Activated naive CD8-positive, alpha-beta T cell treated with anti-CD3 and anti-CD28 coated beads, Interleukin-2, amount 50 U/mL, for 16 hours (primary cell): ENCODE data around the gene JPT2.

Source experiments
- DNase-seq: peaks from one replicate; pipeline ENCODE4 v3.0.0-alpha.2; 2020; ENCODE audit warnings: low read depth, low spot score

The JPT2 gene

DNA sequence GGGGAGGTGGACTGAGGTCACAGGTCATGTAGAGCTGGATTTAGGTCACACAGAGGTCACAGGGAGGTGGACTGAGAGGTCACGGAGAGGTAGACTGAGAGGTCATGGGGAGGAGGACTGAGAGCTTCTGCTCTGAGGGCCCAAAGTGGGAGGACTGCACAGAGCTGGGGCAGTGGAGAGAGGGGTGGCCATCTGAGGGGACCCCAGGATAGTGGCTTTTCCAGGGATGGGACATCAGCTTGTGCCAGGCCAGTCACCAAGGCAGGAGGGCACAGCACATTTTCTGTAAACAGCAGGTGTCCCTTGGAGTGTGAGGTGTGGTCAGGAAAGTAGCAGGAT lies 26.1 kb upstream of the JPT2 start:
- no peak for DNase-seq

DNA sequence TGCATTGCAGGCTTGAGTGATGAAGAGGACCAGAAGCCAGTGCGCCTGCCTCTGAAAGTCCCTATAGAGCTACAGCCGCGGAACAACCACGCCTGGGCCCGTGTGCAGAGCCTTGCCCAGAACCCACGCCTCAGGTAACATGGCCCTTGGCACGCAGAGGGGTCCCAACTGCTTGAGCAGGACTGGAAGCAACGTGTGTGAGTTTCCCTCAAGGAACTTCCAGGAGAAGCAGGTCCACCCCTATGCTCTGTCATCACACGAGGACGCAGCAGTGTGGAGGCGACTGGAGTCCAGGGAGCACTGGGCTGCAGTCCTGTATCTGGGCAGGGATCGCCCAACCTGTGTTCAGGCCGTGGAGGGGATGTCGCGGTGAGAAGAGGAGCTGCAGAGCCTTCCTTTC lies 25.1 kb upstream of the JPT2 start:
- no peak for DNase-seq

DNA sequence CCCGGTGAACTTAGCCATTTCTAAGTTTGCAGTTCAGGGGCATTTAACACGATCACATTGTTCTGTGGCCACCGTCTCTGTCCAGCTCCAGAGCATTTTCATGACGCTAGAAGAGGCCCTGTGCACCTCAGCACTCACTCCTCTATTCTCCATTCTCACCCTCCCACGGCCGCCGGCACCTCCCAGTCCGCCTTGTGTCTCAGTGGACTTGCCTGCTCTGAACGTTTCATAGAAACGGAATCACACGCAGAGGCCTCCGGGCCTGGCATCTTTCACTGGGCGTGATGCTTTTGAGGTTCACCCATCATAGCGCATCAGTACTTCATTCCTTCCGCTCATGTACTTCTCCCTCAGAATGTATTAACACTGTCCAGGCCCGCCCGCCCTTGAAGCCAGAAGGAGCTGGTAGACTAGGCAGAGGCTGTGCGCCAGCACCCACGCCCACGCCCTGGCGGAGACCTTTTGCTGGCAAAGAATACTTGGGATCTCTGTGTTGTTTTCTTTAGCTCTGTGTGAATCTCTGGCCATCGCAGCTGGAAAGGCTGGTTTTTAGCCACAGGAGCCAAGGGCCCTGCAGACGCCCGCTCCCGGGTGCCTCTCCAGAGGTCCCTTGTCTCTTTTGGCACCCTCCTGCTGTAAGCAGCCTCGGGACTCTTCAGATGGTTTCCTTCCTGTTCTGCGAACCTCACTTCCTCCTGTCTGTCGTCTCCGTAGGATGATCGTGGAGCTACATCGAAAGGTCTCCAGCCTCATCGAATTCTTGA lies 23.4 kb upstream of the JPT2 start:
- DNase-seq: no peak

DNA sequence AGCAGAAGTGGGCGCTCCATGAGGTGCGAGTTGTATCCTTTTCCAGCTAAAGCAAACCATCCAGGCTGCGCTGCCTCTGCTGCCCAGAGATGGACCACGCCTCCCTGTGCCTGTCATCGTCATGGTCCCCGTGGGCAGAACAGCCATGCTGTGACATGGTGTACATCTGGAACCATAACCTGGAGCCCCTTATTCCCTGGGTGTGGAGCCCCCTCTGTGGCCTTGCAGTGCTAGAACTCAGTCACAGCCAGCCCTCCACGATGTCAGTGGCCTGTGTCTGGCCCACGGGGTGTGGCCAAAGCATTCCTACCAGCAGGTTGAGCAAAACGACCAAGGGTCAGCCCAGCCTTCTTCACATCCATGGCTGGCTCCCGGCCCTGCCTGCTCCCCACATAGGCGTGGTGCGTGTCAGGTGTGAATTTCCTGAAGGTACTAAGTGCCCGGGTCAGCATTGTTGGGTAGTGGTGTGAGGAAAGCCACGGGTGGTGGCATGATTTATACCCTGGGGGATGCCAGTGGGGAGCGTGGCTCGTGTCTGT lies 22.7 kb upstream of the JPT2 start:
- DNase-seq: no peak

DNA sequence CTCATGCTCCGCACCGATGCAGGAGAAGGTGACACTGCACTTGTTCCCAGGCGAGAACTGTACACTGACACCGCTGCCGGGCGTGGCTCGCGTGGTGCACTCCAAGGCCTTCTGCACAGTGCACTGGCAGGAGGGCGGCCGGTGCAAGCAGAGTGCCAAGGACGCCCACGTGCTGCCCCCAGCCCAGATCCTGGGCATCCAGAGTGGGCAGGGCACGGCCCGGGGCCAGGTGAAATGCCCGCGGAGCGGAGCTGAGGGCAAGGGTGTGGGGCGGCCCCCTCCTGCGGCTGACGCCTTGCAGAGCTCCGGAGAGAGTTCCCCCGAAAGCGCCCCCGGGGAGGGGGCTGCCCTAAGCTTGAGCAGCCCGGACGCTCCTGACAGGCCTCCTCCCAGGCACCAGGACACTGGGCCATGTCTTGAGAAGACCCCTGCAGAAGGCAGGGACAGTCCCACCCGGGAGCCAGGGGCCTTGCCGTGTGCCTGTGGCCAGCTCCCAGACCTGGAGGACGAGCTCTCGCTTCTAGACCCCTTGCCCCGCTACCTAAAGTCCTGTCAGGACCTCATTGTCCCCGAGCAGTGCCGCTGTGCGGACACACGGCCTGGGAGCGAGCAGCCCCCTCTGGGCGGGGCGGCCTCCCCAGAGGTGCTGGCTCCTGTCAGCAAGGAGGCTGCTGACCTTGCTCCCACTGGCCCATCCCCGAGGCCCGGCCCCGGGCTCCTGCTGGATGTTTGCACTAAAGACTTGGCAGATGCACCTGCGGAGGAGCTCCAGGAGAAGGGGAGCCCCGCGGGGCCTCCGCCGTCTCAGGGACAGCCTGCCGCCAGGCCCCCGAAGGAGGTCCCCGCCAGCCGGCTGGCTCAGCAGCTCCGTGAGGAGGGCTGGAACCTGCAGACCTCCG lies 21.9 kb upstream of the JPT2 start:
- no peak for DNase-seq

DNA sequence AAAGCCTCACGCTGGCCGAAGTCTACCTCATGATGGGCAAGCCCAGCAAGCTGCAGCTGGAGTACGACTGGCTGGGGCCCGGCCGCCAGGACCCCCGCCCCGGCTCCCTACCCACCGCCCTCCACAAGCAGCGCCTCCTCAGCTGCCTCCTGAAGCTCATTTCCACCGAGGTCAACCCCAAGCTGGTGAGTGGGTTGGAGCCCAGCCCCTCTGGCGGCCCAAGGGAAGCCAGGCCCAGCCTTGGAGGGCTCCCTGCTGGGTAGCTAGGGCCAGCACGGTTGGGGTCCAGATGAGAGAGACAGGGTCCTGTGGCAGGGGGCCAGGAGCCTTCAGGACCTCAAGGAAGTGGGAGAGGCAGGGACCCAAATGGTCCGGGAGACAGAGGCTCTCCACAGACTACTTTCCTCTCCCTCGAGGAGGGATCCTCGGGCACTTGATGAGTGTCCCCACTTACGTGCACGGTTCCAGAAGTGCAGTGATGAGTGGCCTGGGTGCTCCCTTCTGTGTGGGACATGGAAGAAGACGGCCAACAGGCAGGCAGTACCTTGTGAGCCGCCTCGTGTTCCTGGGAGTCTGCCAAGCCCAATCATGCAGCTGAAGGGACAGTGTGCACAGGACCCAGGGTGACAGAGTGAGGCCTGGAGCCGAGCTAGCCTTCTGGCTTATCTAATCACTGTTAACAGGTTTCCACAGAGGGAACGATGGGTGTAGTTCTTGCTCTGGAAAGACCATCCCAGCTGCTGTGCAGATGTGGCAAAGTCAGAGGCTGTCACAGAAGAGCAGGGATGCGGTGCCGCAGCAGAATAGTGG lies 21.1 kb upstream of the JPT2 start:
- DNase-seq: no peak

DNA sequence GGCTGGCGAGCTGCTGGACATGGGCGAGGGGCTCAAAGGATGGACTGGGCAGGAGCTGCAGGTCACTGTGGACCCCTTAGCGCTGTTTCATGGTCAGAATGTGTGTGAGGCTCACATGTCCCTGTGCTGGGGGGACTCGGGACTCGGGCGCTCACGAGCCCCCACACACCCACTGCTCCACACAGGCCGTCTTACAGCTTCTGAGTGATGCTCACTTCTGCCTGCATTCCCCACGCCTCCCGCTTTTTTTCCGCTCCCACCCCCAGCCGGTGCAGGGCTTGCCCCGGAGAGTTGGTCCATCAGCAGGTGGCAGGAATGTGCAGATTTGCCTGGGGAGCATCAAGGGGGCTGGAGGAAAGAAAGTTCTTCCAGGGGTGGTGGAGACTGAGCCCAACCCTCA lies 20.2 kb upstream of the JPT2 start:
- no peak for DNase-seq

DNA sequence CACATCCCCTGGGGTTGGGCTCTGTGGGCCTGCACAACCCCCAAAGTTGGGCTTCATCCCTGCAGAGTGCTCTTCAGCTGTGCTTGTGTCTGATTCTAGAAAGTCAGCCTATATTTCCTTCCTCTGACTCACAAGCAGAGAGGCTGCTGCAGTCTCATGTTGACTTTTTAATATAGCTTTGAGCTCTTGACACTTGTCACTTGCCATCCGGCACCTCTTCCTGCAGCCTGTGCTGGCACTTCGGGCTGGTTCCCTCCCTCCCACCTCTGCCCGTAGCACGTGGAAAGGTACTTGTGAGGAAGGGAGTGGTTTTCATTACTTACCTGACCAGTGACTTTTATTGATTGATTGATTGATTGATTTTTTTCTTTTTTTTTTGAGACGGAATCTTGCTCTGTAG lies 19.0 kb upstream of the JPT2 start:
- no peak for DNase-seq

DNA sequence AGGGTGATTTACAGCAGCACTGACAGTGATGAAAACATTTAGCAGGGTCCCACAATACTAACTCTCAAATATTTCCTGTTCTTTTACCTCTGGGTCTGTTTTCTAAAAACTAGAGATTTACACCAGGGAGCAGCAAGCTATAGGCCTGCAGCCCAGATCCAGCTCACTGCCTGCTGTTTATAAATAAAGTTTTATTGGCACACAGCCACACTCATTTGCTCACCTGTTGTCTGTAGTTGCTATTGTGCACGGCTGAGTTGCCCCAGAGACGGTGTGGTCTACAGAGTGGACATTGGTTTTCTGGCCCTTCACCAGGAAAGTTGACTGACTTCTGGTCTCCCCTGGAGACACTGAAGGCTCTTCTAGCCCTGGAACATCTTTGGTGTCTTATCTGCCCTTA lies 16.3 kb upstream of the JPT2 start:
- DNase-seq: no peak

DNA sequence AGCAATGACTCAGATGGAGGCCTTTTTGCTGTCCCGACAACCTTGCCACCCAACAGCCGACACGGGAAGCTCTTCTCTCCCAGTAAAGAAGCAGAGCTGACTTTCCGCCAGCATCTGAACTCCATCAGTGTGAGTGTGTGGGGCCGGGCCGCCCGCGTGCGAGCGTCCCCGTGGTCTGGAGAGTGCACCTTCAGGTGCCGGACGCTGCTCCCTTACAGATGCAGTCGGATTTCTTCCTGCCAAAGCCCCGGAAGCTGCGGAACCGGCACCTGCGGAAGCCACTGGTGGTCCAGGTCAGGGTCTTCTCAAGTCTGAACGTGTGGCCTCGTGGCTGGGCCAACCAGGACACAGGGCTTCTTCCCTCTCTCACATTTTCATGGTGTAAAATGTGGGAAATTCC lies 15.5 kb upstream of the JPT2 start:
- DNase-seq: no peak

DNA sequence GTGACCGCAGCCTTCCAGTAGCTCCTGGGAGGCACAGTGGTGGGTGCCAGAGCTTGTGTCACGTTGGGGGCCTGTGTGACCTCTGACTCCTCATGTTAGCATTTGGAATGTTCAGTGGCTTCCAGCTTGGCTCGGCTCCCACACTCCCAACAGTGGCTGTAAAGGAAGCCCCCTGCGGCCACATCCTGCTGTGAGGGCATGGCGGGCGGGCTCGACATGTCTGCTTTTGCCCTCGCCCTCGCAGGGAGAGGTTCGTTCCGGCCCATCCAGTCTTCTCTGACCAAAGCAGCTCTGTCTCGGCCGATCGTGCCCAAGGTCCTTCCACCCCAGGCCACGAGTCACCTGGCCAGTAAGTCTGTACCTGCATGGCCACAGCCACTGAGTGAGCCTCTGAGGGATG lies 12.2 kb upstream of the JPT2 start:
- DNase-seq: no peak

DNA sequence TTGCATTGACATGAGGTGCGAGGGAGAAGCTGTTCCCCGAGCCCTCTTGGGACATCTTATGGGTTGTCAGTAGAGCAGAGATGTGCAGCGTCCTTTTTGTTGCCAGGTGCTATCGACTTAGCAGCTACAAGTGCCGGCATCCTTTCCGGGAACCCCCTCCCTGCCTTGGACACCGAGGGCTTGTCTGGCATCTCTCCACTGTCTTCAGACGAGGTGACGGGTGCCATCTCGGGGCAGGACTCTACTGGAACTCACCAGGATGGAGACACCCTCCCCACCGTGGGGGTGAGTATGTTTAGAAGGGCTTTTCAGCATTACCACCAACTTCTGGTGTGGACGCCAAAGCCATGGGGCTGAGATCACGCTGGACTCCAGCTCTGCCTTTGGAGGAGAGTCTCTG lies 11.8 kb upstream of the JPT2 start:
- no peak for DNase-seq

DNA sequence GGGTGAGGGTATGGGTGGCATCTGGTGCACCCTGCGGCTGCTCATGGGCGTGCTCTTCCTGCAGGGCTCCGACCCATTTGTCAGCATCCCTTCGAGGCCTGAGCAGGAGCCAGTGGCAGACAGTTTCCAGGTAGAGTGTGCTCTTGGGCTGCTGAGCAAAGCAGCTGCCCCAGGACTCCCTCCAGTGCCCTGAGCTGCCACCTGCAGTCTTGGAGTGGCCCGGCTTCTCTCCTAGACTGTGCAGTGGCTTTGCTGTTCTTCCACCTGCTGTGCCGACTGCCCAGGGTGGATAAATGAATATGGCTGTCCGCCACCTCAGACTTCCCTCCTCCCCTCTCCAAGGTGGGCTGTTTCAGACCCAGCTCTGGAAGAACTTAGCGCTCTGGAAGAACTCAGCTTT lies 10.8 kb upstream of the JPT2 start:
- DNase-seq: no peak

DNA sequence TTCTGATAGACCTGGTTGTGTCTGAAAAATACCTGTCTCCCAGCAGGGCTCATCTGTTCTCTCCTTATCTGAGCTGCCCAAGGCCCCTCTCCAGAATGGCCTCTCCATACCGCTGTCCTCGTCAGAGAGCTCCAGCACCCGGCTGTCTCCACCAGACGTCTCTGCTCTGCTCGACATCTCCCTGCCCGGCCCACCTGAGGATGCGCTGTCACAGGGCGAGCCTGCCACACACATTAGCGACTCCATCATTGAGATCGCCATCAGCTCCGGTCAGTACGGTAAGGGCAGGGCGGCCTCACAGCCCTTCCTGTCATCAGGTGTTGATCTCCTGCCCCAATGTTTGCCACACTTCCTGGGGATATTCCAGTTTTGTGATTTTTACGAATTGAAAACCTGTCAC lies 10.2 kb upstream of the JPT2 start:
- no peak for DNase-seq

DNA sequence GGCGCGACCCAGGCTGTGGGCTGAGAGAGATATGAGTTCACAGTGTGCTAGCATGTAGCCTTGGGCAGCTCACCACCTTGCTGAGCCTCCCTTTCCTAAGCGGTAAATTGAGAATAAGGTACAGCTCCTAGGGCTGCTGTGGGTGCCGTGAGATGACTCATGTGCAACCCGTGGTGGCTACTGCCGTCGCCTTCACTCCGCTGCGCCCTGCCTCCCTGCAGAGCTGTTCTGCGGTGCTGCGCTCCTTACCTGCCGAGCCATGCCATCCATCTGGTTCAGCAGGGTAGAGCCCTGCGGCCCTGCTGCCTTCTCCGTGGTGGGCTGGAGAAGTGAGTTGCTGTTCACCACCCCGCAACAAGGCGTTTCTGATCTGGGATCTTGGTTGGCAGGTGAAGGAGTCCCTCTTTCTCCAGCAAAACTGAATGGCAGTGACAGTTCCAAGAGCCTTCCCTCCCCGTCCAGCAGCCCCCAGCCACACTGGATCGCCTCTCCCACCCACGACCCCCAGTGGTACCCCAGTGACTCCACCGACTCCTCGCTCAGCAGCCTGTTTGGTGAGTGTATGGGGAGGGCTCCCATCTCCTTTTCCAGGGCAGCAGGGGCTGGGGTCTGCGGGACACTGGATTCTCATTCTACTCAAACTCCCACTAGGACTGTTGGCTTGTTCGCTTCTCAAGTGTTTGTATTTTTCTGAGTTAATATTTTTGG lies 9.3 kb upstream of the JPT2 start:
- DNase-seq: no peak

DNA sequence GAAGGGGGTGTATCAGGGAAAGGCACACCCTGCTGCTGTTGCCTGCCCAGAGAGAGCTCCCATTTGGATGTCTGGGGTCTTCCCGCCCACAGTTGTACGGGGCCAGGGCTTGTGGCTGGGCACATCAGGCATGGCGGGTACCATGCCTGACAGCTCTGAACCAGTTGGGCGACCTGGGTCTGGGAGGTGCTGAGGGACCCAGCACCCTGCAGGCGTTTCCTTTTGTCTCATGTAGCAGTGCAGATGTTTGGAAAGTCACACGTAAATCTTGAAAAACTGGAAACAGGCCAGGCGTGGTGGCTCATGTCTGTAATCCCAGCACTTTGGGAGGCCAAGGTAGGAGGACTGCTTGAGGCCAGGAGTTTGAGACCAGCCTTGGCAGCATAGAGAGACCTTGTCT lies 8.4 kb upstream of the JPT2 start:
- no peak for DNase-seq

DNA sequence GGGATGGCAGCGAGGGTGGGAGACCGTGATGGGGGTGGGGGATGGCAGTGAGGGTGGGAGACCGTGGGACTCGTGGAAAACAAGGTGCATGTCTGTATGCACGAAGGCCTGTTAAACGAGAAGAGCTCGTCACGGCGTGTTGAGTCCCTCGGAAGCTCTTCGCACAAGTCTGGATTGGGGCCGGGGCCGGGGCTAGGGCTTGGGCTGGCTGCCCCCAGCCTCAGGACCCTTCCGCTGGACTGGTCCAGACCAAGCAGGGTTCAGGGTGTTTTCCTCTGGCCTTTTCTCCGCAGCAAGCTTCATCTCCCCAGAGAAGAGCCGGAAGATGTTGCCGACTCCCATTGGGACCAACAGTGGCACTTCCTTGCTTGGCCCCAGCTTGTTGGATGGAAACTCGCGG lies 7.7 kb upstream of the JPT2 start:
- no peak for DNase-seq

DNA sequence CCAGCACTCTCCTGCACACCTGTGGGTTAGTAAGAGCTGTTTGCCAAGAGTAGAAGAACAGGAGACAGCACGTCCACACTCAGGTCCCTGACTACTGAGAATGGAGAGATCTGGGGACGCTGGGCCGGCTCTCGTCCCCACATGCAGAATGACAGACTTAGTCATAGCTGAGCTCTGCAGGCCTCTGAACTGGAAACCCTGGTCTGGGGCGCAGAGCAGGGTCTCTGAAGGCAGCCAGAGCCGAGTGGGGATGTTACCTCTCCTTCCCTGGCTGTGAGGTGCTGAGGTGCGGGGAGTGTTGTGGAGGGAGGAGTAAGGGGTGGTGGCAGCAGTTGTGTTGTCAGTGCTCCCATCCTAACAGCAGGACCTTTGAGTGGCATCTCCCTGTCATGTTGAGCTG lies 7.2 kb upstream of the JPT2 start:
- no peak for DNase-seq

DNA sequence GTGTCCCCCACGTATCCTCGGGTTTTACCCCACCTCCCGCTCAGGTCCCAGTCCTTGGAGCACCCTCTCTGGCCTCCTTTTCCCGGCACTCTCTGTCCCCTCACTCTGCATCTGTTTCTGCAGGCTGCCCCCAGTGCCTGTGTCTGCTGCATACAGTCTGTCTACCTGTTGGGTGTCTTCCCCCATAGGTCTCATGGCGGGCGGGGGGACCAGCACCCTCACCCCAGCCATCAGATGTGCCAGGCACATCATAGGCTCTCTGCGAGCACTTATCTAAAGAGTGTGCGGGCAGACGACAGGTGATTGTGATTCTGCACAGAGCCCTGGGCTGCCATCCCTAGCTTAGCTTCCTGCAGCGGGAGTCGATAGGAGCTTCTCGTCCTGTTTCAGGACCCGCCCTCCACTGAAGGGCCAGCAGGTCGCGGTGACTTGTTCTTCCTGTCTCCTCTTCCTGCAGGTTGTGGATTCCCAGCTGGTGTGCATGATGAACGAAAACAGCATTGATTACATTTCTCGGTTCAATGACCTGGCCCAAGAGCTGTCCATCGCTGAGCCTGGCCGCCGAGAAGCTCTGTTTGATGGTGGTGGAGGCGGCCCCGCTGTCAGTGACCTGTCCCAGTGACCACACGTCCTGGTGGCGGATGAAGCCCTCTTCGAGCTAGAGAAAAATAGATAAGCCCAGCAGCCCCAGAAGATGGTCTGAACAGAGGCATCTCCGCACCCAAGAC lies 4.5 kb upstream of the JPT2 start:
- DNase-seq: no peak

DNA sequence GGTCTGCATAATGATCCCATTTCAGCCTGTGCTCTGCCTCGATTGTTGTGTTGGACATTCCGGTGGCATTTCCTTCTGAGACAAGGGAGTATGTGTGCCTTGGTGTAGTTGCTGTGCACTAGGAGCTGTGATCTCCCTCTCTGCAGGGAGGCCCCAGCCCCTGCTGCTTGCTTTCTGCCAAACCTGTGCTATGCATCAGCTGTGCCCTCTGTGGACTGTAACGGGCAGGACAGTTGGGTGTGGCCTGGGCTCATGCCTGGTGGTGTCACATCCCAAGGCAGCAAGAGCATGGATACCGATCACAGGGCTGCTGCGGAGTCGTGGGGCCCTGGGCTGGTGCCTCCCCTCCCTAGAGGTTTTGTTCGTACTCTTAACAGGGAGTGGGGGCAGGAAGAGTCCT lies 3.8 kb upstream of the JPT2 start:
- DNase-seq: no peak
